ENCODE measurements around the gene FAM234A. TPM values are rescaled to one million over a fixed set of nuclear protein-coding genes. Genes with fewer than 3 reads are reported as not detected.

Gene FAM234A
- total and polyA plus RNA-seq, 4 donors, result 24.1 to 39.7 (median 27.8) TPM

DNA sequence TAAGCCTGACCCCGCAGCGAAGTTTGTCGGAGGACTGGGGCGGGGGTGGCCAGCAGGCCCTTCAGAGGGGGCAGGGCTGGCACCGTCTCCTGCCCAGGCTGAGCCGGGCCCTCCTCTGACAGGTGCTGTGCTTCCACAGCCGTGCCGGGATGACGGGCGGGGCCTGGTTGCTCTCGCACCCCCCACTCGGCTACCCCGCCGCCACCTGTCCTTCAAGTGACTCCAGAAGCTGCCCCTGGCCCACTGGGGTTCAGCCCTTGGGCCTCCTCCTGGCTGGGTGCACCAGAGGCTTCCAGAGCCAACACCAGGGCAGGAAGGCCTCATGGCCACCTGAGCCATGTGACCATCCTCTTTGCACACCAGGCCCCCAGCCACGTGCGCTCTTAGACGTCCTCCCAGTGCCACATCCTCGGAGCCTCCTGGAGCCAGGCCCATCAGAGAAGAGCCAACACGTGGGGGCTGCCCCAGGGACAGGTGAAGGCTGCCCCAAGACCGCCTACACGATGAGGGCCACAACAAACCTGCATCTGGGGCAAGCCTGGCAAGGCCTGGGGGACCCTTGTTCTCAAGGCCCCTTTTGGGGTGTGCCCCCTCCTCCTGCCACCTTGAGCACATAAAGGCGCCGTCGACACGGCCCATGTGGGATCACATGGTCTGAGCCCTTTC is 55.5 kb downstream of the FAM234A start:
- TF ChIP-seq HNF4G (IDR thresholded peaks at IDR 0.05), result no peak
- no peak for TF ChIP-seq YY1 (IDR thresholded peaks at IDR 0.05)
- TF ChIP-seq FOXA1 (IDR thresholded peaks at IDR 0.05), result no peak
- no peak for TF ChIP-seq FOXA2 (IDR thresholded peaks at IDR 0.05)
- TF ChIP-seq ZBTB33 (IDR thresholded peaks at IDR 0.05), result no peak
- TF ChIP-seq RXRA (IDR thresholded peaks at IDR 0.05), result no peak
- no peak for TF ChIP-seq NR2F2 (IDR thresholded peaks at IDR 0.05)
- no peak for TF ChIP-seq GABPA (IDR thresholded peaks at IDR 0.05 in 1 of 2, conservative IDR thresholded peaks at IDR 0.05 in 1 of 2)
- TF ChIP-seq SP1 (IDR thresholded peaks at IDR 0.05), result no peak
- no peak for TF ChIP-seq EGR1 (IDR thresholded peaks at IDR 0.05; ENCODE audit: low read depth in 2 of 2)
- TF ChIP-seq MAX (IDR thresholded peaks at IDR 0.05), result no peak
- TF ChIP-seq REST (IDR thresholded peaks at IDR 0.05), result no peak
- no peak for TF ChIP-seq RAD21 (IDR thresholded peaks at IDR 0.05)
- TF ChIP-seq HNF4A (conservative IDR thresholded peaks at IDR 0.05), result no peak
- DNase-seq (ENCODE audit: low spot score), result no peak
- 93% methylated on average over 25 of the region's 25 CpGs for WGBS

GRCh38 chr16:290681-291405 is 56.2 kb downstream of the FAM234A start:
- Histone ChIP-seq H3K27me3 (ENCODE audit: control insufficient read depth in 4 of 4, insufficient read depth in 4 of 4, low read length in 3 of 4) (no peaks in the 10 kb centered on the region), H3K4me1 (ENCODE audit: control insufficient read depth in 4 of 4, insufficient read depth in 4 of 4, low read length in 3 of 4) (no peaks in the 10 kb centered on the region), H3K27ac (ENCODE audit: low read depth in 1 of 2, low read length in 2 of 2) (no peak overlapping the region), H3K9ac (ENCODE audit: low read depth in 1 of 2, low read length in 2 of 2) (no peak overlapping the region), H3K4me3 (ENCODE audit: low read depth in 1 of 3, low read length in 3 of 3) (no peak overlapping the region), H3K9me3 (ENCODE audit: control insufficient read depth in 4 of 4, low read length in 3 of 4) (no peaks in the 10 kb centered on the region), H3K36me3 (ENCODE audit: control insufficient read depth in 4 of 4, insufficient read depth in 3 of 4, low read depth in 1 of 4, low read length in 3 of 4) (peaks cover 0 to 46% (median 9%) of the 10 kb centered on the region in 4 donors)
- DNase-seq (ENCODE audit: low spot score), result no peak
- 96% methylated on average over 50 of the region's 50 CpGs for WGBS
- TF ChIP-seq, protein P1, sequence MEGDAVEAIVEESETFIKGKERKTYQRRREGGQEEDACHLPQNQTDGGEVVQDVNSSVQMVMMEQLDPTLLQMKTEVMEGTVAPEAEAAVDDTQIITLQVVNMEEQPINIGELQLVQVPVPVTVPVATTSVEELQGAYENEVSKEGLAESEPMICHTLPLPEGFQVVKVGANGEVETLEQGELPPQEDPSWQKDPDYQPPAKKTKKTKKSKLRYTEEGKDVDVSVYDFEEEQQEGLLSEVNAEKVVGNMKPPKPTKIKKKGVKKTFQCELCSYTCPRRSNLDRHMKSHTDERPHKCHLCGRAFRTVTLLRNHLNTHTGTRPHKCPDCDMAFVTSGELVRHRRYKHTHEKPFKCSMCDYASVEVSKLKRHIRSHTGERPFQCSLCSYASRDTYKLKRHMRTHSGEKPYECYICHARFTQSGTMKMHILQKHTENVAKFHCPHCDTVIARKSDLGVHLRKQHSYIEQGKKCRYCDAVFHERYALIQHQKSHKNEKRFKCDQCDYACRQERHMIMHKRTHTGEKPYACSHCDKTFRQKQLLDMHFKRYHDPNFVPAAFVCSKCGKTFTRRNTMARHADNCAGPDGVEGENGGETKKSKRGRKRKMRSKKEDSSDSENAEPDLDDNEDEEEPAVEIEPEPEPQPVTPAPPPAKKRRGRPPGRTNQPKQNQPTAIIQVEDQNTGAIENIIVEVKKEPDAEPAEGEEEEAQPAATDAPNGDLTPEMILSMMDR (IDR thresholded peaks at IDR 0.05; ENCODE audit: low read depth, low read length, missing input control), result no peak
- TF ChIP-seq EGR1 (IDR thresholded peaks at IDR 0.05; ENCODE audit: low read depth in 2 of 2) (no peak), FOXA2 (IDR thresholded peaks at IDR 0.05) (no peak), RXRA (IDR thresholded peaks at IDR 0.05) (no peak), ATF3 (IDR thresholded peaks at IDR 0.05) (no peak), HNF4G (IDR thresholded peaks at IDR 0.05) (no peak), JUND (IDR thresholded peaks at IDR 0.05) (no peak), MAX (IDR thresholded peaks at IDR 0.05) (no peak), ZBTB33 (IDR thresholded peaks at IDR 0.05) (no peak)

More for the DNA sequence above, 55.5 kb downstream of the FAM234A start:
- Histone ChIP-seq H3K4me3 (ENCODE audit: low read depth in 1 of 3, low read length in 3 of 3) (no peak overlapping the region), H3K36me3 (ENCODE audit: control insufficient read depth in 4 of 4, insufficient read depth in 3 of 4, low read depth in 1 of 4, low read length in 3 of 4) (peaks cover 0 to 46% (median 9%) of the 10 kb centered on the region in 4 donors), H3K4me1 (ENCODE audit: control insufficient read depth in 4 of 4, insufficient read depth in 4 of 4, low read length in 3 of 4) (no peaks in the 10 kb centered on the region), H3K9ac (ENCODE audit: low read depth in 1 of 2, low read length in 2 of 2) (no peak overlapping the region), H3K27ac (ENCODE audit: low read depth in 1 of 2, low read length in 2 of 2) (no peak overlapping the region), H3K9me3 (ENCODE audit: control insufficient read depth in 4 of 4, low read length in 3 of 4) (no peaks in the 10 kb centered on the region), H3K27me3 (ENCODE audit: control insufficient read depth in 4 of 4, insufficient read depth in 4 of 4, low read length in 3 of 4) (no peaks in the 10 kb centered on the region)

Measured in liver (tissue), 9 donors.